ENCODE results near the gene DCC.

Gene DCC

DNA sequence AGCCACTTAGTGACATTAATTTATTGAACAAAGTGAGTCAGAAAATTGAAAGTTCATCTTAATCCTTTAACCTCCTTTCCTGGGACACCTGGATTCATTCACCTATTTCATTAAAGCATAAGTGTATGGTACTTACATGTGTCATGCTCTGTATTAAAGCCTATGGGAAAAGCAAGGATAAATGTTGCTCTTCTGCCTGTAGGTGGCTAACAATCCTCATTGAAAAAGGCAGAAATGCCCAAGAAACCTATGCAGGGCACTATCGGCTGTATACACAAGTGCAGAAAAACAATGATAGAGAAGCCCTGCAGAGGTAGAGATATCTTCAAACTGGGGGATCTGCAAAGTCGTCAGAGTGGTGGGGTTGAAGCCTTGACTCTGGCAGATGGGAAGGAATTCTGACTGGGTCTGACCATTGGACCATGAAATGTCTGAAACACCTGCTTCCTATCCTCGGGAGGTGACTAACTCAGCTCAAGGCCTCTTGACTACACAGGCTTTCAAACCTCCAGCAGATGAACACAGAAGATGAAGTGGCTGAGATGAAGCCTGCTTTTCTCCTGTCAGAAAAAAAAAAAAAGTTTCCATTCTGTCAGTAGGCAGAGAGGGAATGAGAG is 83.1 kb downstream of the DCC start:
- DNase-seq (ENCODE audit: low read depth, low spot score), result no peak
- TF ChIP-seq, protein P1, sequence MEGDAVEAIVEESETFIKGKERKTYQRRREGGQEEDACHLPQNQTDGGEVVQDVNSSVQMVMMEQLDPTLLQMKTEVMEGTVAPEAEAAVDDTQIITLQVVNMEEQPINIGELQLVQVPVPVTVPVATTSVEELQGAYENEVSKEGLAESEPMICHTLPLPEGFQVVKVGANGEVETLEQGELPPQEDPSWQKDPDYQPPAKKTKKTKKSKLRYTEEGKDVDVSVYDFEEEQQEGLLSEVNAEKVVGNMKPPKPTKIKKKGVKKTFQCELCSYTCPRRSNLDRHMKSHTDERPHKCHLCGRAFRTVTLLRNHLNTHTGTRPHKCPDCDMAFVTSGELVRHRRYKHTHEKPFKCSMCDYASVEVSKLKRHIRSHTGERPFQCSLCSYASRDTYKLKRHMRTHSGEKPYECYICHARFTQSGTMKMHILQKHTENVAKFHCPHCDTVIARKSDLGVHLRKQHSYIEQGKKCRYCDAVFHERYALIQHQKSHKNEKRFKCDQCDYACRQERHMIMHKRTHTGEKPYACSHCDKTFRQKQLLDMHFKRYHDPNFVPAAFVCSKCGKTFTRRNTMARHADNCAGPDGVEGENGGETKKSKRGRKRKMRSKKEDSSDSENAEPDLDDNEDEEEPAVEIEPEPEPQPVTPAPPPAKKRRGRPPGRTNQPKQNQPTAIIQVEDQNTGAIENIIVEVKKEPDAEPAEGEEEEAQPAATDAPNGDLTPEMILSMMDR (IDR thresholded peaks at IDR 0.05; ENCODE audit: insufficient read depth, low read length, missing control alignments), result peak; percentile 6
- no peak overlapping the region for H3K4me3 ChIP-seq (ENCODE audit: low read depth, low read length)
- ChIA-PET CTCF (interaction anchor here (1.2 kb wide), 1 partner anchor 247 kb away, joined by 4 read pairs; no protein-coding TSS in a partner anchor), POLR2A (no interaction called here)

DNA sequence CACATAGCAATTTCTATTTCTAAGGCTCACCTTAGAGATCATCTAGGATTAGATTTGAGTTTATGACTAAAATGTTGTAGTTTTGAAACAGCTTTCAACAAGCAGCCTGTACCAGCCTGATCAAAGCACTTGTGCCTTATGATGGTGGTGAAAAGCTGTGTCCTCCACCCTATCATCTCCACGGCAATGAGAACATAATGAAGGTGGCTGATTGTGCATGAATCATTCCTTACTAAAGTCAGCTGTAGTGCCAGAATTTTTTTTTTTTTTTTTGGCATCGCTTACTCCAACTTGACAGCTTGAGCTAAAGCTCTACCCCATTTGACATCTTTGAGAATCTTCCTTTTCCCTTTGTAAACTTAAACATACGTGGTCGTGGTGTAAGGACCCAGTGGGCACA is 86.0 kb downstream of the DCC start:
- ChIA-PET POLR2A (no interaction called here), CTCF (no interaction called here)
- DNase-seq (ENCODE audit: low read depth, low spot score), result no peak
- no peak overlapping the region for H3K4me3 ChIP-seq (ENCODE audit: low read depth, low read length)
- TF ChIP-seq, protein P1 (IDR thresholded peaks at IDR 0.05; ENCODE audit: insufficient read depth, low read length, missing control alignments), result no peak

DNA sequence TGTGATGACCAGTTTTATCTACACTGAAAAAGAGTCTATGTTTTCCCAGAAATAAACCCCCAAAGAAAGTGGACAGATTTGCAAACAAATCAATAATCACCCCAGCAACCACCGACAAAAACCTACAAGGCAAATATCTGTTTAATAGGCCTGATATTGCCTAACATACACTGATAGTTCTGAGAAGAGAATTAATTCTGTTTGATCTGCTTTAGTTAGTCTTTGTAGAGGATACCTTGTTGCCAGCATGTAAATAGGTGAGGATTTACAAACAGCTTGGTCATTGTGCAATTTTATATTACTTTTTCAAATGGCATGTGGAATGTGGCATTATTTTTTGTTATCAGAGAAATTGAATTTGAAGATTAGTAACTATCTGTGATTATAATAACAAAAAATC is 86.5 kb downstream of the DCC start:
- CTCF ChIA-PET, result no interaction called here

DNA sequence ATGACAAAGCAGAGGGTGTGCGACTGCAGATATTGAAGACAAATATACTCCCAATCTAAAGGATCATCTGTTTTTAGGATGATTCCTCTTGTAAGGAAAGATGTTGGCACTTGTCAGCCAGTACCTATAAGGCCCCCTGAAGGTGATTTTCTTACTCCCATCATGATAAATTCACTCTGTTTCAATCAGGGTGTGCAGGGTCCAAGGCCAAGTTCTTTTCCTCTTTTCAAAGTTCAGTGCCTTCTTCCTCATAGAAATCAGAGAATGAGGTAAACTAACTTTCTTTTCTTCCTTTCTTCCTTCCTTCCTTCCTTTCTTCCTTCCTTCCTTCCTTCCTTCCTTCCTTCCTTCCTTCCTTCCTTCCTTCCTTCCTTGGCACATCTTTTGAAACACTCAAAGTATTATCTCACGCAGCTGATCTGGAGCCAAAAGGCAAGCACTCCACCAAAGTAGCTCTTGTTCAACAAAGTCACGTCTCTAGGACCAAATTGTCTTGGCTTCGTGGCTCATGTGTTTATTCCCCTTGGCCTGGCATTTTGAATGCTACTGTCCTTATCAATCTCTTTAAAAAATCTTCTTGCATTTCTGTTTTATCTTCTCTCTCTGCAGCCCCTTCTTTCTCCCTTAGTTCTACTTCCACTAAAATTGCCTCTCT is 87.7 kb downstream of the DCC start:
- DNase-seq (ENCODE audit: low read depth, low spot score), result no peak
- TF ChIP-seq, protein P1 (IDR thresholded peaks at IDR 0.05; ENCODE audit: insufficient read depth, low read length, missing control alignments), result no peak
- ChIA-PET POLR2A (no interaction called here), CTCF (no interaction called here)
- no peak overlapping the region for H3K4me3 ChIP-seq (ENCODE audit: low read depth, low read length)

More for the DNA sequence above, 86.5 kb downstream of the DCC start:
- no peak for DNase-seq (ENCODE audit: low read depth, low spot score)
- no peak overlapping the region for H3K4me3 ChIP-seq (ENCODE audit: low read depth, low read length)
- TF ChIP-seq, protein P1 (IDR thresholded peaks at IDR 0.05; ENCODE audit: insufficient read depth, low read length, missing control alignments), result no peak
- POLR2A ChIA-PET, result no interaction called here

DNA sequence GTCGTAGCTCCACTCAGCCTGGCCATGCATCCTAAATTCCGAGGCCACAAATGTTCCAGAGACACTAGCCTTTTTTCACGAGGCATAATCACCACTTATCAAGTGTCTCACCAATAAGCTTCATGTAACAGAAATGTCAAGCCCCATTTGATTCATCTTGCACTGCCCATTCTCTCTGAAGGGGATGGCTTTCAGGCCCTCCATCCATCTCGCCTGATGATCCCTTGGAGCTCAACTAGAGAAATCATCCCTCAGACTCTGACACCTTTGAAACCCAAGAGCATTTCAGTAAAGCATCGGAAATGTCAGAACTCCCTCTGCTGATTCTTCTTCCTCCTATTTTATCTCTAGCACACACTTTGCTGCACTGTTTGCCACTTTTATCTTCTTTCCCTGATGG is 91.7 kb downstream of the DCC start:
- TF ChIP-seq, protein P1 (IDR thresholded peaks at IDR 0.05; ENCODE audit: insufficient read depth, low read length, missing control alignments), result no peak
- no peak overlapping the region for H3K4me3 ChIP-seq (ENCODE audit: low read depth, low read length)
- no peak for DNase-seq (ENCODE audit: low read depth, low spot score)
- ChIA-PET CTCF (no interaction called here), POLR2A (no interaction called here)

DNA sequence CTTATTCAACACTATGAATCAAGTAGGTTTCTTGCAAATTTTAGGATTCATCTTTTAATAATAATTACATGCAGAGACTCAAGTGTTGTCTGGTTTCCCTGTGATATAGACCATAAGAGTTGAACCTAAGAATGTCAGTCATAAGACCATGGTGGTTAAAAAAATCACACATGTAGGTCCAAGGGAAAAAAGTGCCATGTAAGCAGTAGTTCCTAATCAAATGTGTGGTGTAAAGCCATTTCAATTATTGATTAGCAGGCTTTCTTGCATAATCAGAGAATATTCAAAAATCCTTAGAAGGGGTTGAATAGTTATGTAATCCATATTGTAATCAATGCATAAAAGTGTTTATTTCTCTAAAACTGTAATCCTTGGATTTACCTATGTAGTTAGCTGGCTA is 93.8 kb downstream of the DCC start:
- TF ChIP-seq, protein P1 (IDR thresholded peaks at IDR 0.05; ENCODE audit: insufficient read depth, low read length, missing control alignments), result no peak
- POLR2A ChIA-PET, result no interaction called here

More for the DNA sequence above, 93.8 kb downstream of the DCC start:
- DNase-seq (ENCODE audit: low read depth, low spot score), result no peak
- no peak overlapping the region for H3K4me3 ChIP-seq (ENCODE audit: low read depth, low read length)
- CTCF ChIA-PET, result no interaction called here
